WTC11 (cell line): ENCODE measurements around the gene KCND3.

ENCODE experiments used
- CTCF ChIP-seq: fragments of 200-600 bp; IDR thresholded peaks from 2 replicates; pipeline ENCODE4 v1.8.0; 2022; ENCODE audit warnings: antibody characterized with exemption
- ESRRA ChIP-seq: sonication (generic); formaldehyde crosslinking; IDR thresholded peaks from 2 replicates; pipeline ENCODE4 v1.8.1; 2022; ENCODE audit warnings: mild to moderate bottlenecking, missing genetic modification reagents, borderline replicate concordance
- MAX ChIP-seq: sonication (generic); formaldehyde crosslinking; IDR thresholded peaks from 2 replicates; pipeline ENCODE4 v1.8.0; 2022; ENCODE audit warnings: mild to moderate bottlenecking, missing genetic modification reagents
- TEAD4 ChIP-seq: sonication (generic); formaldehyde crosslinking; IDR thresholded peaks from 2 replicates; pipeline ENCODE4 v1.8.0; 2022; ENCODE audit warnings: mild to moderate bottlenecking, missing genetic modification reagents
- ZBTB21 ChIP-seq: sonication (generic); formaldehyde crosslinking; IDR thresholded peaks from 2 replicates; pipeline ENCODE4 v1.8.1; 2023; ENCODE audit warnings: mild to moderate bottlenecking, missing genetic modification reagents, borderline replicate concordance
- ZNF232 ChIP-seq: sonication (generic); formaldehyde crosslinking; IDR thresholded peaks from 2 replicates; pipeline ENCODE4 v1.8.0; 2022; ENCODE audit warnings: mild to moderate bottlenecking, missing genetic modification reagents
- ZNF423 ChIP-seq: fragments of 250-450 bp; sonication (Bioruptor Pico); IDR thresholded peaks from 2 replicates; pipeline ENCODE4 v2.1.2; 2022; ENCODE audit warnings: mild to moderate bottlenecking, moderate library complexity
- TF ChIP-seq, protein P1 (sequence below): sonication (generic); formaldehyde crosslinking; IDR thresholded peaks from 2 replicates; pipeline ENCODE4 v1.8.1; 2023; ENCODE audit warnings: mild to moderate bottlenecking, missing genetic modification reagents, borderline replicate concordance
- TF ChIP-seq, protein P2 (sequence below): sonication (generic); formaldehyde crosslinking; IDR thresholded peaks from 2 replicates; pipeline ENCODE4 v1.8.0; 2022; ENCODE audit warnings: mild to moderate bottlenecking, missing genetic modification reagents
- TF ChIP-seq, protein P3 (sequence below): sonication (generic); formaldehyde crosslinking; IDR thresholded peaks from 2 replicates; pipeline ENCODE4 v1.8.0; 2022; ENCODE audit warnings: mild to moderate bottlenecking, missing genetic modification reagents

- TF ChIP-seq TEAD4 (CRISPR knock-in tag) (no peak), ZNF423 (CRISPR knock-in tag) (no peak), CTCF (no peak), ZBTB21 (CRISPR knock-in tag) (no peak), ESRRA (CRISPR knock-in tag) (no peak), MAX (no peak), ZNF232 (CRISPR knock-in tag) (no peak)
- TF ChIP-seq, protein P1, sequence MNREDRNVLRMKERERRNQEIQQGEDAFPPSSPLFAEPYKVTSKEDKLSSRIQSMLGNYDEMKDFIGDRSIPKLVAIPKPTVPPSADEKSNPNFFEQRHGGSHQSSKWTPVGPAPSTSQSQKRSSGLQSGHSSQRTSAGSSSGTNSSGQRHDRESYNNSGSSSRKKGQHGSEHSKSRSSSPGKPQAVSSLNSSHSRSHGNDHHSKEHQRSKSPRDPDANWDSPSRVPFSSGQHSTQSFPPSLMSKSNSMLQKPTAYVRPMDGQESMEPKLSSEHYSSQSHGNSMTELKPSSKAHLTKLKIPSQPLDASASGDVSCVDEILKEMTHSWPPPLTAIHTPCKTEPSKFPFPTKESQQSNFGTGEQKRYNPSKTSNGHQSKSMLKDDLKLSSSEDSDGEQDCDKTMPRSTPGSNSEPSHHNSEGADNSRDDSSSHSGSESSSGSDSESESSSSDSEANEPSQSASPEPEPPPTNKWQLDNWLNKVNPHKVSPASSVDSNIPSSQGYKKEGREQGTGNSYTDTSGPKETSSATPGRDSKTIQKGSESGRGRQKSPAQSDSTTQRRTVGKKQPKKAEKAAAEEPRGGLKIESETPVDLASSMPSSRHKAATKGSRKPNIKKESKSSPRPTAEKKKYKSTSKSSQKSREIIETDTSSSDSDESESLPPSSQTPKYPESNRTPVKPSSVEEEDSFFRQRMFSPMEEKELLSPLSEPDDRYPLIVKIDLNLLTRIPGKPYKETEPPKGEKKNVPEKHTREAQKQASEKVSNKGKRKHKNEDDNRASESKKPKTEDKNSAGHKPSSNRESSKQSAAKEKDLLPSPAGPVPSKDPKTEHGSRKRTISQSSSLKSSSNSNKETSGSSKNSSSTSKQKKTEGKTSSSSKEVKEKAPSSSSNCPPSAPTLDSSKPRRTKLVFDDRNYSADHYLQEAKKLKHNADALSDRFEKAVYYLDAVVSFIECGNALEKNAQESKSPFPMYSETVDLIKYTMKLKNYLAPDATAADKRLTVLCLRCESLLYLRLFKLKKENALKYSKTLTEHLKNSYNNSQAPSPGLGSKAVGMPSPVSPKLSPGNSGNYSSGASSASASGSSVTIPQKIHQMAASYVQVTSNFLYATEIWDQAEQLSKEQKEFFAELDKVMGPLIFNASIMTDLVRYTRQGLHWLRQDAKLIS (CRISPR knock-in tag): no peak
- TF ChIP-seq, protein P2, sequence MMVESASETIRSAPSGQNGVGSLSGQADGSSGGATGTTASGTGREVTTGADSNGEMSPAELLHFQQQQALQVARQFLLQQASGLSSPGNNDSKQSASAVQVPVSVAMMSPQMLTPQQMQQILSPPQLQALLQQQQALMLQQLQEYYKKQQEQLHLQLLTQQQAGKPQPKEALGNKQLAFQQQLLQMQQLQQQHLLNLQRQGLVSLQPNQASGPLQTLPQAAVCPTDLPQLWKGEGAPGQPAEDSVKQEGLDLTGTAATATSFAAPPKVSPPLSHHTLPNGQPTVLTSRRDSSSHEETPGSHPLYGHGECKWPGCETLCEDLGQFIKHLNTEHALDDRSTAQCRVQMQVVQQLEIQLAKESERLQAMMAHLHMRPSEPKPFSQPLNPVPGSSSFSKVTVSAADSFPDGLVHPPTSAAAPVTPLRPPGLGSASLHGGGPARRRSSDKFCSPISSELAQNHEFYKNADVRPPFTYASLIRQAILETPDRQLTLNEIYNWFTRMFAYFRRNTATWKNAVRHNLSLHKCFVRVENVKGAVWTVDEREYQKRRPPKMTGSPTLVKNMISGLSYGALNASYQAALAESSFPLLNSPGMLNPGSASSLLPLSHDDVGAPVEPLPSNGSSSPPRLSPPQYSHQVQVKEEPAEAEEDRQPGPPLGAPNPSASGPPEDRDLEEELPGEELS: no peak
- TF ChIP-seq, protein P3, sequence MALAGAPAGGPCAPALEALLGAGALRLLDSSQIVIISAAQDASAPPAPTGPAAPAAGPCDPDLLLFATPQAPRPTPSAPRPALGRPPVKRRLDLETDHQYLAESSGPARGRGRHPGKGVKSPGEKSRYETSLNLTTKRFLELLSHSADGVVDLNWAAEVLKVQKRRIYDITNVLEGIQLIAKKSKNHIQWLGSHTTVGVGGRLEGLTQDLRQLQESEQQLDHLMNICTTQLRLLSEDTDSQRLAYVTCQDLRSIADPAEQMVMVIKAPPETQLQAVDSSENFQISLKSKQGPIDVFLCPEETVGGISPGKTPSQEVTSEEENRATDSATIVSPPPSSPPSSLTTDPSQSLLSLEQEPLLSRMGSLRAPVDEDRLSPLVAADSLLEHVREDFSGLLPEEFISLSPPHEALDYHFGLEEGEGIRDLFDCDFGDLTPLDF: no peak
These were observed 187.4 kb downstream of the KCND3 start for GRCh38 chr1:111802110-111802509.
